OCI-LY7 (cell line): Measurements from ENCODE around the gene VSTM2A. TPM values are rescaled to one million over a fixed set of nuclear protein-coding genes. Genes with fewer than 3 reads are reported as not detected.

Experiments
- BruUV-seq: library from RNA; stranded (reverse); fragments of 400-500 nt; replicated peaks from 2 replicates; lab custom pipeline; 2021; lab: Mats Ljungman, UMichigan
- CTCF ChIA-PET: fragments of 300-600 bp; sonication (Branson Sonifier 250); formaldehyde crosslinking; loops from one replicate; lab custom pipeline; 2022; ENCODE audit warnings: antibody characterized with exemption; ENCODE audit not compliant: unreplicated experiment; lab: Charles Lee
- POLR2A ChIA-PET: fragments of 300-600 bp; sonication (Branson Sonifier 250); formaldehyde crosslinking; loops from one replicate; lab custom pipeline; 2022; ENCODE audit warnings: antibody characterized with exemption; lab: Charles Lee
- DNase-seq: peaks from one replicate; pipeline ENCODE4 v3.0.0-alpha.2; 2015; ENCODE audit warnings: low spot score
- H2AFZ ChIP-seq: fragments of 200-600 bp; sonication (generic), shearing (Covaris generic); 2 replicates; pipeline ENCODE4 v1.6.1; 2014; ENCODE audit warnings: mild to moderate bottlenecking, antibody characterized with exemption, low read length, moderate library complexity
- H3K27ac ChIP-seq: fragments of 200-600 bp; sonication (generic); 2 replicates; pipeline ENCODE4 v1.5.1; 2014; ENCODE audit warnings: mixed run types, low read depth, mild to moderate bottlenecking, moderate library complexity, low read length, inconsistent platforms; ENCODE audit not compliant: poor library complexity, severe bottlenecking
- H3K36me3 ChIP-seq: fragments of 200-600 bp; sonication (generic); 2 replicates; pipeline ENCODE4 v1.6.1; 2014; ENCODE audit warnings: mild to moderate bottlenecking, antibody characterized with exemption, low read length, moderate library complexity, mixed read lengths; ENCODE audit not compliant: insufficient read depth
- H3K4me1 ChIP-seq: fragments of 200-600 bp; sonication (generic); 2 replicates; pipeline ENCODE4 v1.5.1; 2014; ENCODE audit warnings: mild to moderate bottlenecking, low read length; ENCODE audit not compliant: insufficient read depth, poor library complexity, severe bottlenecking
- H3K4me2 ChIP-seq: fragments of 200-600 bp; sonication (generic); 2 replicates; pipeline ENCODE4 v1.6.1; 2014; ENCODE audit warnings: mild to moderate bottlenecking, low read length
- H3K4me3 ChIP-seq: fragments of 200-600 bp; sonication (generic); 2 replicates; pipeline ENCODE4 v1.5.1; 2014; ENCODE audit warnings: mild to moderate bottlenecking, low read depth, low read length; ENCODE audit not compliant: poor library complexity, severe bottlenecking
- H3K79me2 ChIP-seq: fragments of 200-600 bp; sonication (generic); 2 replicates; pipeline ENCODE4 v1.6.1; 2016; ENCODE audit warnings: low read depth, mild to moderate bottlenecking, low read length, moderate library complexity, mixed read lengths; ENCODE audit not compliant: insufficient read depth
- H3K9me2 ChIP-seq: fragments of 200-600 bp; sonication (generic); 2 replicates; pipeline ENCODE4 v1.6.1; 2016; ENCODE audit warnings: mild to moderate bottlenecking, low read length, mixed read lengths; ENCODE audit not compliant: insufficient read depth
- H3K9me3 ChIP-seq: fragments of 200-600 bp; sonication (generic); 2 replicates; pipeline ENCODE4 v1.6.1; 2014; ENCODE audit warnings: mild to moderate bottlenecking, mixed run types, low read length, mixed read lengths
- H4K20me1 ChIP-seq: fragments of 200-600 bp; sonication (generic); 2 replicates; pipeline ENCODE4 v1.6.1; 2014; ENCODE audit warnings: mild to moderate bottlenecking, antibody characterized with exemption, low read length, moderate library complexity, mixed read lengths; ENCODE audit not compliant: insufficient read depth
- CTCF ChIP-seq: fragments of 200-600 bp; sonication (generic); conservative IDR thresholded peaks from 2 replicates; pipeline ENCODE4 v1.5.1; 2014; ENCODE audit warnings: mild to moderate bottlenecking, antibody characterized with exemption, low read length, moderate library complexity, mixed read lengths
- EZH2phosphoT487 ChIP-seq: fragments of 200-600 bp; sonication (generic); IDR thresholded peaks from 2 replicates; pipeline ENCODE4 v1.6.1; 2018; ENCODE audit warnings: low read depth, borderline replicate concordance, mild to moderate bottlenecking, mixed run types, antibody characterized with exemption, low read length, moderate library complexity, mixed read lengths
- intact Hi-C: fragments of 100-400 bp; cut with micrococcal nuclease; formaldehyde crosslinking; loops from one replicate; pipeline ENCODE4 v1.10.0; 2022; ENCODE audit not compliant: unreplicated experiment
- small RNA-seq: library from RNA; depleted of rRNA; stranded (forward); fragments of <200 nt; gene quantifications from one replicate; pipeline ENCODE3, GENCODE V24; 2014
- total RNA-seq, 2 experiments: library from RNA; depleted of rRNA in 1 of 2; stranded (reverse); fragments of >200 nt in 1 of 2; shearing (Covaris generic) in 1 of 2; gene quantifications; 2 replicates each; pipeline ENCODE4 v1.2.3, GENCODE V29; 2014 to 2022

VSTM2A gene
- total RNA-seq, 2 experiments from 2014 or later = not detected

GRCh38 chr7:54615537-54615936 is 73.4 kb downstream of the VSTM2A start:
- no peak overlapping the region for H3K27ac ChIP-seq
- H3K36me3 ChIP-seq = no peaks in the 10 kb centered on the region
- CTCF ChIA-PET = no interaction called here
- BruUV-seq = no TSS peak
- no peak for TF ChIP-seq CTCF
- TF ChIP-seq EZH2phosphoT487 = no peak
- intact Hi-C loops = no loop called here
- H3K4me1 ChIP-seq = no peaks in the 10 kb centered on the region
- no peak overlapping the region for H3K4me3 ChIP-seq
- H2AFZ ChIP-seq = no peak overlapping the region
- H3K9me2 ChIP-seq = no peaks in the 10 kb centered on the region
- POLR2A ChIA-PET = interaction anchor here (0.7 to 1.0 kb wide), 2 partner anchors 12 to 738 kb away, joined by 3 read pairs; no protein-coding TSS in a partner anchor
- H4K20me1 ChIP-seq = no peaks in the 10 kb centered on the region
- H3K9me3 ChIP-seq = no peaks in the 10 kb centered on the region
- DNase-seq = no peak
- no peaks in the 10 kb centered on the region for H3K79me2 ChIP-seq
- no peak overlapping the region for H3K4me2 ChIP-seq

Small RNA genes lying within 50 kb of the gene (small RNA-seq; reads per million reads assigned to genes)
- gene RNU6-1125P = not detected

Other genes starting within 250 kb of the VSTM2A start
- 79.6 and 88.7 TPM in 2 replicates for gene SEC61G, start 216.8 kb downstream of the VSTM2A start, total RNA-seq (2014; rRNA removed; shearing (Covaris generic))
- gene SEC61G, start 216.8 kb downstream of the VSTM2A start, total RNA-seq (2022) = 93.7 and 146 TPM in 2 replicates